VCaP (cell line): ENCODE results near the gene TNFRSF4.
A peak's percentile ranks its signal among the peaks of the same experiment; 100 is the strongest.

Experiments used
- H3K27ac ChIP-seq: fragments of 450-650 bp; 2 replicates; pipeline ENCODE4 v1.5.1; 2017
- TF ChIP-seq, protein P1 (sequence below): fragments of 450-650 bp; conservative IDR thresholded peaks from 2 replicates; pipeline ENCODE4 v1.5.1; 2017; ENCODE audit warnings: mild to moderate bottlenecking, moderate library complexity

The TNFRSF4 gene

DNA sequence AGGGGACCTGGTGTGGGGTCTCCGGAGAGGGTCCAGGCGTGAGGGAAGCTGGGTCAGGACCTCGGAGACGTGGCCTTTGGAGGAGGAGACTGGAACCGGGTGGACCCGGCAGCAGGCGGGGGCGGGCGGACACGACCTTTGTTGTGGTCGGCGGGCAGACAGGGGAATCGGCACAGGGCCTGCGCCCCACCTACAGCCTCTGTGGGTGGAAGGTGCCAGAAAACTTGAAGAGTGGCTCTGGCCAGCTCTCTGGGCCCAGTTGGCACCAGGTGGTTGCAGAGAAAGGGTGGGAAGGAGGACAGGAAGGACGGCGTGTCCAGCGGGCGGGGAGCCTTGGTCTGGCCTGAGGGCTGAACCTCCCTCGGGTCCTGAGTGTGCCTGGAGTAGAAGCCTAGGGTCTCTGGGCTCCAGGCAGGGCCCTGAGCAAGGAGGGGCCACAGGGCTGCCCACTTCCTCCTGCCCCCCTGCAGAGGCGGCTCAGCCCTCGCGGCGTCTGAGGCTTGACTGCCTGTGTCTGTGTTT, 48.0 kb downstream of the TNFRSF4 start:
- TF ChIP-seq, protein P1, sequence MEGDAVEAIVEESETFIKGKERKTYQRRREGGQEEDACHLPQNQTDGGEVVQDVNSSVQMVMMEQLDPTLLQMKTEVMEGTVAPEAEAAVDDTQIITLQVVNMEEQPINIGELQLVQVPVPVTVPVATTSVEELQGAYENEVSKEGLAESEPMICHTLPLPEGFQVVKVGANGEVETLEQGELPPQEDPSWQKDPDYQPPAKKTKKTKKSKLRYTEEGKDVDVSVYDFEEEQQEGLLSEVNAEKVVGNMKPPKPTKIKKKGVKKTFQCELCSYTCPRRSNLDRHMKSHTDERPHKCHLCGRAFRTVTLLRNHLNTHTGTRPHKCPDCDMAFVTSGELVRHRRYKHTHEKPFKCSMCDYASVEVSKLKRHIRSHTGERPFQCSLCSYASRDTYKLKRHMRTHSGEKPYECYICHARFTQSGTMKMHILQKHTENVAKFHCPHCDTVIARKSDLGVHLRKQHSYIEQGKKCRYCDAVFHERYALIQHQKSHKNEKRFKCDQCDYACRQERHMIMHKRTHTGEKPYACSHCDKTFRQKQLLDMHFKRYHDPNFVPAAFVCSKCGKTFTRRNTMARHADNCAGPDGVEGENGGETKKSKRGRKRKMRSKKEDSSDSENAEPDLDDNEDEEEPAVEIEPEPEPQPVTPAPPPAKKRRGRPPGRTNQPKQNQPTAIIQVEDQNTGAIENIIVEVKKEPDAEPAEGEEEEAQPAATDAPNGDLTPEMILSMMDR = no peak
- H3K27ac ChIP-seq = peak overlapping the region; percentile 90

DNA sequence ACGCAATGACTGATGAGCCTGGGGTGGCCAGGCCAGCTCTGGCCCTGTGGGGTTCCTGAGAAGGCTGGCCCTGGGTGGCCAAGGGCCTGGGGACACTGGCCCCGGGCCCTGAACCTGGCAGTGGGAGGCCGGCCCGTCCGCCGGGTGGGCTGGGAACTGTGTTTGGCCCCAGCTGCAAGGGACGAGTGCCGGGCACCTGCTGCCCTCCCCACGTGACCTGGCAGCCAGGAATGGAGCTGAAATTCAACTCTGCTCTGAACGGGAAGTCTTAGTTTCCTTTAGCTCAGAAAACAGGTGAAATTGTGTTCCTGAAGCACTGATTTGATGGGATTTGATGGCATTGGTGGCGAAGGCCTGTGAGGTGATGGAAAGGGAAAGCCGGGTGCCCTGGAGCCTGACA, 48.5 kb downstream of the TNFRSF4 start:
- peak overlapping the region; percentile 90 for H3K27ac ChIP-seq

DNA sequence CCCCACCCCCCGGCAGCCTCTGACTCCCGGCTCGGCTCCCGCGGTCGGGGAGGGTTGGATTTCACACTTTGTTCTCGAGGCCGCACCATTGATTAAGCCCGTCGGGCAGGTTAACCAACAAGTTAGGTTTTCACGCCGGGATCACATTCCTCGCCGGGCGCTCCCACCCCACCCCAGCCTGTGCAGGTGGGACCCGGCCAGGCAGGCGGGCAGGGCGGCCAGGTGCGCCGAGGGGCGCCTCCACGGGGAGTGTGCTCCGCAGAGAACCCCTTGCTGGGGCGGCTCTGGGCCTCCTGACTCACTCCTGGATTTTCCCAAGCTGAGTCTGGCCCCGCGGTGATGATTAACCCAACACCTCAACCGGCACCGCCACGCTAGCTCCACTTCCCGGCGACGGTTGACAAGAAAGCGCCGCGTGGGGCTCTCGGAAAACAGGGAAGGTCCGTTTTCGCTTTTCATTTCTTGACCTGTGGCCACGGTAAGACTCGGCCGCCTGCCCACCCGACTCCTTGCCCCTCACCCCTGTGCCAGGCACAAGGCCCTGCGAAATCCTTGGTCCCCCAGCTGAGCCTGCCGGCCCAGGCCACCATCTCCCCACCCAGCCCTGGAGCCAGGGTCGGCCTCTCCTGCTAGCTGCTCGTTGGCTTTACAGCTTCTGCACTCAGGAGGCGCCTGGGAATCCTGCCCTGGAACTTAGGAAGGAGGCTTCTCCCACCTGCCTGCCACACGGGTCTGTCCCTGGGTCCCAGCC, 49.1 kb downstream of the TNFRSF4 start:
- TF ChIP-seq, protein P1 = no peak
- H3K27ac ChIP-seq = peak overlapping the region; percentile 90

More for the DNA sequence above, 48.5 kb downstream of the TNFRSF4 start:
- TF ChIP-seq, protein P1 = no peak

DNA sequence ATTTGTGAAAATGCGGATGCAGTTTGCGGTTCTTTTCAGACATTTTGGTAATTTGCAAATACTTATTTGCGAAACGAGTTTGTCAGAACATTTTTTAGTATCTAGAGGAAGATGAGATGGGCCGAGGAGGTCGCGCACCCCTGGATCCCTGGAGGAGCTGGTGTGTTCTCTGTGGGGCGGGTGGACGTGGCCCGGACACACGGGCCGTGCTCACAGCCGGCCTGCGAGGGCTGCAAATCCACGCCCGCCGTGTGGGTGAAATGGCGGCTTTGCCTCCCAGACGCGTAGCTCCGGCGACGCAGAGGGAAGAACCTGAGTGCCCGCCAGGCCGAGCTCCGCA, 49.6 kb downstream of the TNFRSF4 start:
- TF ChIP-seq, protein P1 = no peak
- H3K27ac ChIP-seq = peak overlapping the region; percentile 90

DNA sequence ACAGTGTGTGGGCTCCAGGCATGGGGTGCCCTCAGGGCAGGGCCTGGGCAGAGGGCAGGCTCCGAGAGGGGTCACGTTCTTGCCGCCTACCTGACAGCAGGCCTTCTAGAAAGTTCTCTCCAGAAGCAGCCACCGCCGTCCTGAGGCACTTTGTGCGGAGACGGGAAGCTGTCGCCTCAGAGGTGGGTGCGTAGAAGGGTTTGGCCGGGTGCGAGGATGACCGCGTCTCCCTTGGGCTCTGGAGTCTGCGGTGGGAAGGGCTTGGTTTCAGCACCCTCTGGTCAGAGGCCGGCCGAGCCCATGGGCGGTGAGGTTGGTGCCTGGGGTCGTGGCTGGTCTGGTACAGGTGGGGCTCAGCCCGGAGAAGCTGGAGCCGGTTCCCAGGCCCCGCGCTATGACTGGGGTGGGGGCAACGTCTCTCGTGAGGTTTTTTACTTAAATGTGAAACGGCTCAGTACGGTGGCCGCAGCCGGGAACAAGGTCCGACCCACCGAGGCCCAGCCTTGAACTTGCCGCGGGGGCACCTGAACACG, 50.3 kb downstream of the TNFRSF4 start:
- peak overlapping the region; percentile 90 for H3K27ac ChIP-seq
- TF ChIP-seq, protein P1 = no peak

DNA sequence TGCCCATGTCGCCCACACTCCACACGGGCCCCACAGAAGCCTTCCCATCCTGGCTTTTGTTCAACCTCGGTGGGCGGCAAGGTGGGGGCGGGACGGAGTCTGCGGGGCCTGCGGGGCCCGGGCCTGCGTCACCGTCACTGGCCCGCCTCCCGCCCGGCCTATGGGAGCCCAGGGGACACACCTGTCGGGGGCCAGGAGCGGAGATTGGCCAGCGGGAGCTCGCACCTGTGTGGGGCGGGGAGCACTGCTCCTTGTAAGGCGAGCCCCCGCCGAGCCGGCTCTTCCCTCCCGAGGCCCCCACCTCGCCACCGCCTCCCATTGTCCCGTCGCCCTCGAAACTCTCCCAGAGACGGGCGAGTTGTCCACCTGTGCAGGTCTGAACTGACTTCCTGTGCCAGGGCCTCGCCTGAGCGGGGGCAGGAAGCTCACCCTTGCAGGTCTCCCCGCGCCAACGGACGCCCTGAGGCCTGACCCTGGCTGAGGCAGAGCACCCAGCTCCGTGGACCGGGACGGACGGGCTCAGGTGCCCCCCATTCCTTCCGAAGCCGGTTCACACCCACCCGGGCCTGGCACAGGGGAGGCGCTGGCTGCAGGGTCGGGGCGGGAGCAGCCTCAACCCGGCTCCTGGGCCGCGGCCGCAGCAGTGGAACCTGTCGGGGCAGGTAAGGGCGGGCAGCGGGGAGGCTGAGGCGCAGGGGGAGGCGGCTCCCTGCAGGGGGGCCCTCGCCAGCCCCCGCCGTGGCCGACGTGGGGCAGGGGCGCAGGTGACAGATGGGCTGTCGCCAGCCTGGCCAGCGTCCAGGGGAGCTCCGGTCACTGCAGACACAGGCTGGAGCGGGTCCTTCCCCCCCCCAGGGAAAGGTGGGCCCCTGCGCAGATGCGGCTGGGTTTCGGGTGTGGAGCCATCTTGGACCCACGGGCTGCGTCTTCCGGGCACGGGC, 51.1 kb downstream of the TNFRSF4 start:
- TF ChIP-seq, protein P1 = no peak
- H3K27ac ChIP-seq = peak overlapping the region; percentile 90

DNA sequence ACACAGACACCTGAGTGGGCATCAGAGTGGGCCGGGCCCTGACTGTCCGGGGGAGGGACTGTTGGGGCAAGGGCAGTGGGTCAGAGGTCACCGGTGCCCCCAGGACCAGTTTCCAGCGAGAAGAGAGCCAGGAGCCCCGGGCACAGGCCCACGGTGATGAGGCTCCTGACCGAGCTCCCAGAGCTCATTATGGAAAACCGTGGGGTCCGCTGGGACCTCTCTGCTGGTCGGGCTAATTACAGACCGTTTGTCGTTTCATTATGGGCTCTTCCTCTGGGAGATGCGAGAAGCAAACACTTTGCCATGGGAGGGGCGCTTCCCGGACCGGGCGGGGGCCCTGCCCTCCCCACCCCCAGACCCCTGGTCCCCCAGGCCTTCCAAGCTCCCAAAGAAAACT, 52.3 kb downstream of the TNFRSF4 start:
- TF ChIP-seq, protein P1 = no peak

More for the DNA sequence above, 52.3 kb downstream of the TNFRSF4 start:
- H3K27ac ChIP-seq = peak overlapping the region; percentile 90
